ENCODE data around the gene PROX1.

The PROX1 gene

DNA sequence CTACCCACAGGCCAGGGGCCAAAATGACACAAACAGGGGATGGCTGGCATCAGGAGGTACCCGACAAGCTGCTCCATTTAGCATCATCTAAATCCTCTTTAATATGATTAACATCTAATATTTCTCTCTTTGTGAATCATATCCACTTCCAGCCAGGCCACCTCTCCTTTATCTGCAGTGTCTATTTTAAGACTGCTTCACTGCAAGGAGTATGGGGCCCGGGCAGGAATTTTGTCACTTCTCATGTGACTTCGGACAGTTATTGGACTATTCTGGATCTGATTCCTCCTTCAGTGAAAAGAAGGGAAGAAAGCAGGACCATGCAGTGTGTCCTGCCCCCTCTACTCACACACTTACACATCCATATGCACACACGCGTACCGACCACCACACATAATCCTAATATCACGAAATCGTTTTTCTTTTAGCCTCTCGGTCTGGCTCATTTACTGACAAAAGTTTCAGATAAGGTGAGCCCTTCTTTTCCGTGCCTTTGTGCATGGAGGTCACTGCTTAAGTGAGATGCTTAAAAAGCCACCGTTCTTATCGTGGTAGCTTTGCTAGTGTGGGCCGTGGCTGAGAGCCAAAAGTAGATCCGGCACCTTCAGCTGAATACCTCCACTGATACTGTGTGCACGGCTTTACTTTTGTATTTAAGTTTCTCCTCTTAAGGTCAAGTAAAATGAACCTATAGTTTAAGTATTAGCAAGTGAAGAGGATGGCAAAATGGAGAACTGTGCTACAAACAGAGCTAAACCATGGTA is 26.0 kb downstream of the PROX1 start:
- DNase-seq (ENCODE audit: low read depth in 1 of 2, low spot score in 1 of 2): no peak
- H3K27me3 ChIP-seq (ENCODE audit: insufficient read depth, poor library complexity, severe bottlenecking): peaks cover 3% of the 10 kb centered on the region
- H3K4me3 ChIP-seq (replicated peaks; ENCODE audit: insufficient read depth, low read length): no peak overlapping the region
- TF ChIP-seq SPI1 (IDR thresholded peaks at IDR 0.05; ENCODE audit: borderline replicate concordance, low read depth) (no peak), POLR2AphosphoS5 (IDR thresholded peaks at IDR 0.05; ENCODE audit: low read depth) (no peak), GABPA (IDR thresholded peaks at IDR 0.05; ENCODE audit: low read depth) (no peak)
- TF ChIP-seq, protein P1, sequence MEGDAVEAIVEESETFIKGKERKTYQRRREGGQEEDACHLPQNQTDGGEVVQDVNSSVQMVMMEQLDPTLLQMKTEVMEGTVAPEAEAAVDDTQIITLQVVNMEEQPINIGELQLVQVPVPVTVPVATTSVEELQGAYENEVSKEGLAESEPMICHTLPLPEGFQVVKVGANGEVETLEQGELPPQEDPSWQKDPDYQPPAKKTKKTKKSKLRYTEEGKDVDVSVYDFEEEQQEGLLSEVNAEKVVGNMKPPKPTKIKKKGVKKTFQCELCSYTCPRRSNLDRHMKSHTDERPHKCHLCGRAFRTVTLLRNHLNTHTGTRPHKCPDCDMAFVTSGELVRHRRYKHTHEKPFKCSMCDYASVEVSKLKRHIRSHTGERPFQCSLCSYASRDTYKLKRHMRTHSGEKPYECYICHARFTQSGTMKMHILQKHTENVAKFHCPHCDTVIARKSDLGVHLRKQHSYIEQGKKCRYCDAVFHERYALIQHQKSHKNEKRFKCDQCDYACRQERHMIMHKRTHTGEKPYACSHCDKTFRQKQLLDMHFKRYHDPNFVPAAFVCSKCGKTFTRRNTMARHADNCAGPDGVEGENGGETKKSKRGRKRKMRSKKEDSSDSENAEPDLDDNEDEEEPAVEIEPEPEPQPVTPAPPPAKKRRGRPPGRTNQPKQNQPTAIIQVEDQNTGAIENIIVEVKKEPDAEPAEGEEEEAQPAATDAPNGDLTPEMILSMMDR (IDR thresholded peaks at IDR 0.05; ENCODE audit: insufficient read depth, low read length): no peak
- TF ChIP-seq, protein P2, sequence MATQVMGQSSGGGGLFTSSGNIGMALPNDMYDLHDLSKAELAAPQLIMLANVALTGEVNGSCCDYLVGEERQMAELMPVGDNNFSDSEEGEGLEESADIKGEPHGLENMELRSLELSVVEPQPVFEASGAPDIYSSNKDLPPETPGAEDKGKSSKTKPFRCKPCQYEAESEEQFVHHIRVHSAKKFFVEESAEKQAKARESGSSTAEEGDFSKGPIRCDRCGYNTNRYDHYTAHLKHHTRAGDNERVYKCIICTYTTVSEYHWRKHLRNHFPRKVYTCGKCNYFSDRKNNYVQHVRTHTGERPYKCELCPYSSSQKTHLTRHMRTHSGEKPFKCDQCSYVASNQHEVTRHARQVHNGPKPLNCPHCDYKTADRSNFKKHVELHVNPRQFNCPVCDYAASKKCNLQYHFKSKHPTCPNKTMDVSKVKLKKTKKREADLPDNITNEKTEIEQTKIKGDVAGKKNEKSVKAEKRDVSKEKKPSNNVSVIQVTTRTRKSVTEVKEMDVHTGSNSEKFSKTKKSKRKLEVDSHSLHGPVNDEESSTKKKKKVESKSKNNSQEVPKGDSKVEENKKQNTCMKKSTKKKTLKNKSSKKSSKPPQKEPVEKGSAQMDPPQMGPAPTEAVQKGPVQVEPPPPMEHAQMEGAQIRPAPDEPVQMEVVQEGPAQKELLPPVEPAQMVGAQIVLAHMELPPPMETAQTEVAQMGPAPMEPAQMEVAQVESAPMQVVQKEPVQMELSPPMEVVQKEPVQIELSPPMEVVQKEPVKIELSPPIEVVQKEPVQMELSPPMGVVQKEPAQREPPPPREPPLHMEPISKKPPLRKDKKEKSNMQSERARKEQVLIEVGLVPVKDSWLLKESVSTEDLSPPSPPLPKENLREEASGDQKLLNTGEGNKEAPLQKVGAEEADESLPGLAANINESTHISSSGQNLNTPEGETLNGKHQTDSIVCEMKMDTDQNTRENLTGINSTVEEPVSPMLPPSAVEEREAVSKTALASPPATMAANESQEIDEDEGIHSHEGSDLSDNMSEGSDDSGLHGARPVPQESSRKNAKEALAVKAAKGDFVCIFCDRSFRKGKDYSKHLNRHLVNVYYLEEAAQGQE (IDR thresholded peaks at IDR 0.05; ENCODE audit: insufficient replicate concordance, low read depth): no peak
- H3K27ac ChIP-seq (replicated peaks): no peak overlapping the region

DNA sequence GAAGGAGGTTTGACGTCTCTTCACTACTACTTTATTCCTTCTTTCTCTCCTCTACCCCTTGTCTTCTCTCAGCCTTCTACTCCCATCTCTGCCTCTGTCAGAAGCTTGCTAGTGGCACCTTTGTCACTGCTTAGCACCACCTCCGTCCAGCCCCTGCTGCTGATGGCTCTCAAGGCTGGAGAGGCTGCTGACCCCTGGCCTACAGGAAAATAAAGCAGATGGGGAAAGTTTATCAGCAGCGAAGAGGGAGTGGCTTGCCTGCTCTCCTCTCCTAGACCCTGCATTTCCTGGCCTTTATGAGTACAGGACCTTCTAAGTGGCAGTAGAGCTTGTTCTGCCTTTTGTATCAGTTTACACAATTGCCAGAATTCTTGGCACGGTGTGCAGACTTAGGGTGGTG is 27.0 kb downstream of the PROX1 start:
- TF ChIP-seq GABPA (IDR thresholded peaks at IDR 0.05; ENCODE audit: low read depth): no peak
- TF ChIP-seq, protein P2 (IDR thresholded peaks at IDR 0.05; ENCODE audit: insufficient replicate concordance, low read depth): no peak
- no peak for TF ChIP-seq POLR2AphosphoS5 (IDR thresholded peaks at IDR 0.05; ENCODE audit: low read depth)
- no peak for TF ChIP-seq SPI1 (IDR thresholded peaks at IDR 0.05; ENCODE audit: borderline replicate concordance, low read depth)
- TF ChIP-seq, protein P1 (IDR thresholded peaks at IDR 0.05; ENCODE audit: insufficient read depth, low read length): no peak

DNA sequence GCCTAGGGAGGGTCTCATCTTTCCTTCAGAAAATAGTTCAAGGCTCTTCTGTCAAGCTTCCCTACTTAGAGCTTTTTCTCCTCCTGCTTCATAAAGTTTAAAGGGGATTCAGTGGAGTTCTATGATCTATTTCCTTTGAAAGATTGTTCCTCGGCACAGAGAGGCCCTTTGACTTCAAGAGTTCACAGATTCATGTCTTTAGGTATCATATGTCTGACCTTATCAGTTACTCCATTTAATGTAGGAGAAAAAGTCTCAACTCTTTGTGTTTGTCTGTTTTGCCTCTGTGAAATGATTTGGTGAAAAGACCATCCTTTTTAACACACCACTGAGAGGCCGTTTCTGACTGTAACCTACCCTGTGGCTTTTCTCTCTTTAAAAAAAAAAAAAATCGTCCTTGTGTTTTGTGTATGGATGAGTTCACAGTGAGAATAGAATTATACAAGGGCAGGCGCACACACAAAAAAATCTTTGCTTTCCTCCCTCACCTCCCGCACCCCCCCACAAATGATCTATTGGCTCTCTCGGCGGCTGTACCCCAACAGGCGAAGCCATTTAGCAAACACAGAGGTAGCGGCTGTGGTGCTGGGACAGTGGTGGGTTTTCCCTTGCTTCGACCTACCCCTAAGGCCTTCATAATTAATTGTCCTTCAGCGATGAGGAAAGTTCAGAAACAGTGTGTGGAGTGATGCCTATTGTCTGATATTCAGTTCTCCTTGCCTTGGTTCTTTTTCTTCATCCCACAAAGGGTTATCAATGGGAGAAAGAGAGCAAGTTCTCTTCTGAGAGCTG is 29.6 kb downstream of the PROX1 start:
- Histone ChIP-seq H3K4me3 (replicated peaks; ENCODE audit: insufficient read depth, low read length) (no peak overlapping the region), H3K27me3 (ENCODE audit: insufficient read depth, poor library complexity, severe bottlenecking) (peaks cover 3% of the 10 kb centered on the region), H3K27ac (replicated peaks) (no peak overlapping the region)
- DNase-seq (ENCODE audit: low read depth in 1 of 2, low spot score in 1 of 2): no peak
- TF ChIP-seq, protein P2 (IDR thresholded peaks at IDR 0.05; ENCODE audit: insufficient replicate concordance, low read depth): no peak
- TF ChIP-seq, protein P1 (IDR thresholded peaks at IDR 0.05; ENCODE audit: insufficient read depth, low read length): no peak
- TF ChIP-seq POLR2AphosphoS5 (IDR thresholded peaks at IDR 0.05; ENCODE audit: low read depth) (no peak), GABPA (IDR thresholded peaks at IDR 0.05; ENCODE audit: low read depth) (no peak), SPI1 (IDR thresholded peaks at IDR 0.05; ENCODE audit: borderline replicate concordance, low read depth) (no peak)

More for the DNA sequence above, 27.0 kb downstream of the PROX1 start:
- DNase-seq (ENCODE audit: low read depth in 1 of 2, low spot score in 1 of 2): no peak
- Histone ChIP-seq H3K4me3 (replicated peaks; ENCODE audit: insufficient read depth, low read length) (no peak overlapping the region), H3K27me3 (ENCODE audit: insufficient read depth, poor library complexity, severe bottlenecking) (peaks cover 3% of the 10 kb centered on the region), H3K27ac (replicated peaks) (no peak overlapping the region)
